Transverse colon (tissue), 4 donors: ENCODE results near the gene TTC23L.

Experiments used
- CTCF ChIP-seq, 5 experiments: fragments of 200-600 bp in 3 of 5; fragments of 450-650 bp in 2 of 5; sonication (generic) in 3 of 5; IDR thresholded peaks; 1 replicate in 2 of 5; 2 replicates in 3 of 5; pipeline ENCODE4 v1.5.1; 2016 to 2017; ENCODE audit warnings: antibody characterized with exemption in 5 of 5, inconsistent platforms in 3 of 5, mild to moderate bottlenecking in 2 of 5, moderate library complexity in 1 of 5
- POLR2A ChIP-seq: fragments of 450-650 bp; IDR thresholded peaks from one replicate; pipeline ENCODE4 v1.6.1; 2016; ENCODE audit warnings: antibody characterized with exemption, mild to moderate bottlenecking, moderate library complexity
- POLR2AphosphoS5 ChIP-seq, 3 donors: sonication (generic); formaldehyde crosslinking; IDR thresholded peaks; one replicate each; pipeline ENCODE4 v1.6.1; 2016; ENCODE audit warnings: antibody characterized with exemption in 3 of 3

- TF ChIP-seq CTCF (IDR thresholded peaks at IDR 0.05) (no peak), POLR2A (no peak), POLR2AphosphoS5 (IDR thresholded peaks at IDR 0.05) (no peak)
These were observed 47.6 kb downstream of the TTC23L start for GRCh38 chr5:34886392-34887119.
